Inflammatory macrophage treated with lipopolysaccharide for 1 hour (primary cell): ENCODE results near the gene UGCG.
A peak's percentile ranks its signal among the peaks of the same experiment; 100 is the strongest.
"Not testable (repeated sequence)": the region's sequence is repeated elsewhere in the genome, so short reads cannot be mapped to it uniquely, and the experiment has no call there.

Source experiments
- DNase-seq, 2 donors: peaks; one replicate each; pipeline ENCODE4 v3.0.0-alpha.2; 2020 to 2022

Gene UGCG

DNA sequence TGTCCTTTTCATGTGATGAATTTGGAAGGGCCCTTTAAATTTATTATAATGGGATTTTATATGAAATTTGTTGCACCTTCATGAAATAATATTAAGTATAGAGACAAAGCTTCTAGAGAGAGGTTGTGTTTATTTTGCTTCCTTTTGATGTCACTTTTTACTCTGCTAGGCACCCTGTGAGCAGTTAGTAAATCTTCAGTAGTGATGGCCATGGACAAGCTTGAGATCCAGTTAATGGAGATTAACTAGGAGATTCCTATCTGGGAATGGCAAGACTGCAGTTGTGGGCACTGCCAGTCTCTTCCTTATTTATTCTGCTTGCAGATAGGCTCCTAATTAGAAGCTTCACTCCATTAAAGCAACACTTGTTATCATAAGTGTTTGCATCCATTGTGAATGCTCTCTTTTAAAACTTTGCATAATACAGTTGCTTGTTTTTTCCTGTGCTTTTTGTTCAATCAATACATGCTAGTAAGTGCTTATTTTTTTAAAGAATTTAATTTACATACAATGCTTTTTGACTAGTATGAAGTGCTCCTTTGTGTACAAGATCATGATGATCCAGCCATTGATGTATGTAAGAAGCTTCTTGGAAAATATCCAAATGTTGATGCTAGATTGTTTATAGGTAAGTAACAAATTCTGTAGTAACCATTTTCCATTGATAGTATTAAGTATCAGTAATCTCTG, 25.9 kb downstream of the UGCG start:
- DNase-seq, result no peak

DNA sequence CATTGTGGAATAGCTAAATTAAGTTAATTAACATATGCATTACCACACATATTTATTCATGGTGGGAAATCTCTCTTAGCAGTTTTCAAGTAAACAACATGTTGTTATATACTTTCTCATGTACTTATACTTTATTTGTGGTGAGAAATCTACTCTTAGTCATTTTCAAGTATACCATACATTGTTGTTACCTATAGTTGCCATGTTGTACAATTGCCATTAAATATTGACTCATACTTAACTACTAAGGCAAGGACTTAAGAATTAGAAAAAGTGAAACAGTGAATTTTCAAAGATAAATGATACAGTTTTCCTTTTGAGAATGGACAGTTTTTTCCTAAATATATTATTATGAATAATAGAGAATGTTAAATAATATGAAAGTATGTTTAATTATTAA, 27.7 kb downstream of the UGCG start:
- no peak for DNase-seq

DNA sequence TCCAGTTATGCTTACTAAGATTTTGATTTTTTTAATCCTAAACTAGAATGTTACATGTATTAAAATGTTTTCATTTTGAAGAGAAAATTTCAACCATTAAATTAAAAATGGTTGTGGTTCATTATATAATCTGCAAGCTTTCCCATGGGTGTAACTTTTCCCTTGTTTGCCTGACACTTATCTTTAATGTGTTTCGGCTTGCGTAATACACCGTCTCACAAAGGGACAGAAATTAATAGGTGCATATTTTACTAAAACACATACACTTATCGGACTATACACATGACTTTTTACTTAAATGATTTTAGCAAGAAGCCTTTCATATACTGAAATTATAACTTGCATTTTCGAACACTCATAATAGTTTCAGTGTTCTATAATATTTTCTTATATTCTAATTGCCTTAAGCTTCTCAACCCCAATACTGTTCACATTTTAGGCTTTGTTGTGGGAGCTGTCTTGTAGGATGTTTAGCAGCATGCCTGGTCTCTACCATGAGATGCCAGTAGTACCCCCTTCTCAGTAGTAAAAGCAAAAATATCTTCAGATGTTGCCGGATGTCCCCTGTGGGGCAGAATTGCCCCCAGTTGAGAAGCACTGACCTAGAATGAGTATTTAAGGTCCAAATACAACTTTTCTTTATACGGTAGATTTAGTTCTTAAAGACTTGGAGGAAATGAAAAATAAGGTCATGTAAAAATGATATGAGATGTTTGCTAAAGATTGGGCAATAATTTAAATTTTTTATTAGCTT, 28.6 kb downstream of the UGCG start:
- no peak for DNase-seq

DNA sequence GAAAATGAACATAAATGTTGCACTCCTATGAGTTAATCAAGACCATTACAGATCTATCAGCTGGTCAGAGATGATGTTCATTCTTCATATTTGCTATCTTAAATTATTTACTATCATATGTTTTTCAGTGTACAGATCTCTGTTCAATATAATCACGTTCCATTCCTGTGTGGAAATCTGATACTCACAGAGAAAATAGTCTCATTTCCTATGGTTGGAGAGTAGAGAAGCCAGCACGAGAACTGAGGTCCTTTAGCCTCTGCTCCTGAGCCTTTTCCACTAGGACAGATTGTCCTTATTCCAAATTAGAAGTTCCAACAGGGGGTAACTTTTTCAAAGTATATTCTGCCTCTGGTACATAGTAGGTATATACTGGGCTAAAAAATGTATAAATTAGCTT, 29.2 kb downstream of the UGCG start:
- DNase-seq, result no peak

DNA sequence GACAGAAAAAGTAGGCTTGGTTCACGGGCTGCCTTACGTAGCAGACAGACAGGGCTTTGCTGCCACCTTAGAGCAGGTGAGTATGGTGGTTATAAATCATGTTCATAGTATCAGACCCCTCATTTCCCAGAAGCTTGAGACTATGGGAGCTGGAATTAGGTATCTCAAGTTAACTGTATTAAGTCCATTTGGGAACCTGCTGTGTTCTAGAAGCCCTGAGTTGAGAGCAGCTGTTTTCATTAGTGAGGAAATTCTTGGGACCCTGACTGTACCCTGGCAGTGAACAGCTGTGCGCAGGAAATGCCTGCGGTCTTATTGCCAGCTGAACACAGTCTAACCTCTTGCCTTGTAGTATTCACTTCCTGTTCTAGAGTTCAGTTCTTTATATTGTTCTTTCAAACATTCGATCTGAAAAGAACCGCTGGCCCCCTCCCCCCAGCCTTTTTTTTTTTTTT, 29.8 kb downstream of the UGCG start:
- DNase-seq, result peak; percentile 37 to 44

DNA sequence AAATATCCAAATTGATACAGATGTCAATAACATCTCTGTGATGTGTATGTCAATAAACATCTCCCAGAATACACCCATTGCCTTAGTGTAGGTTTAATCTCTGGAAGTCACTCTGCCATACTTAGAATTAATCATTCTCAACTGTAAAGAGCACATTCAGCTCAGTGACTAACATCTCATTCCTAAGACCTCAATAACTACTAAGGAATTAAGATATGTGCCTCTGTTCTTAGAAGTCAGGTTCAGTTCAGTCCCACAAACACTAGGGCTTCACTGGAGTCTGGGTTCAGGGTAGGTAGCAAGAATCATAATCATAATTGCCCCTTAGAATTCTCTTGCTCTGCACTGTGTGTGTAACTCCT, 31.7 kb downstream of the UGCG start:
- DNase-seq, result no peak

DNA sequence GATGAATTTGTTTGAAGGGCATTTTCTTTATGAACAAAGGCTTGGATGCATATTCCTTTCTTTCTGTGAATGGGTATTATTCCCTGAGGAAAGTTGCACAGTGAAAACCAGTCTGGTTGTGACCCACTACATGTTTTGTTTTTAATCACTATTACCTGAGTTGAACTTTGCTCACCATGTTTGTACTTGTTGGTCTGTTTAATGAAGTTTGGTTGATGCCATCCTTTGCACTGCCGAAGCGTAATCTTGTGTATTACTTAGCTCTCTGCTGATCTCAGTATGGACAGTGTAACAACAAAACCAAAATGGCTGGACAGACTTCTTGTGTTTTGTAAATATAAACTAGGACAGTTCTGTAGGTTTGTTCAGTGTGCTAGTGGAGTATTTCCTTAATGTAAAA, 38.1 kb downstream of the UGCG start:
- no peak for DNase-seq

DNA sequence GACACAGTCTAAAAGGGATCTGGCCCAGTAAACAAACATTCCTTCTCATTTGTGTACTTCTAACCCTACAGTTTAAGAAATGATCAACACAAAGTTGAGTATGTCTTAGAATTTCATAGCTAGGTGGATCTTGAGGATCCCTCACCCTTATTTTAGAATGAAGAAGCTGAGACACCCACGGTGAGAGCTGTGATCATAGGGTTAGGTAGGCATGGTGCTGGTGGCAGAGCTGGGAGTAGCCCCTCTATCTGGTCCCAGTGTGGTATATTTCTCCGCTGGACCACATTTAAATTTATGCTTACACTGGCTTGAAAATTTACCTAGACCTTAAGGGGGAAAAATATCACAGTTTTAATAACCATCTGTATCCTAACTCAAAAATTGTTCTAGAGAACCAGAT, 39.8 kb downstream of the UGCG start:
- no peak for DNase-seq

DNA sequence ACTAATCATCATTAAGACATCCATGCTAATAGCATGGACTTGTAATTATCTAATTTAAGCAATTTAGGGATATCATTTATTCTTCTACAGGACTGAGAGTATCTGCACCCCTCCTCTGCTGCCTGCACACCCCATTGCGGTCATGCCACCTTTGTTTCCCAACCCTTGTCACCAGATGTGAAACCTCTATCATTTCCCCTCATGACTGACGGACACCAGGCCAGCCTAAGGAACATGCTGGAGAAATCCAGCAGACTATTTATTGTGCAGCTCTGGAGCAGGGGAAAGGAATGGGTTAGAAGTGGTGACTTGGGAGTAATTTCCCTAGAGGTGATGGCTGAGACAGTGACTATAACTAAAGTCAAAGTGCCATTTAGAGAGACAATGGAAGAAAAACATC, 40.7 kb downstream of the UGCG start:
- peak in 1 of 2 donors; percentile 59 for DNase-seq

DNA sequence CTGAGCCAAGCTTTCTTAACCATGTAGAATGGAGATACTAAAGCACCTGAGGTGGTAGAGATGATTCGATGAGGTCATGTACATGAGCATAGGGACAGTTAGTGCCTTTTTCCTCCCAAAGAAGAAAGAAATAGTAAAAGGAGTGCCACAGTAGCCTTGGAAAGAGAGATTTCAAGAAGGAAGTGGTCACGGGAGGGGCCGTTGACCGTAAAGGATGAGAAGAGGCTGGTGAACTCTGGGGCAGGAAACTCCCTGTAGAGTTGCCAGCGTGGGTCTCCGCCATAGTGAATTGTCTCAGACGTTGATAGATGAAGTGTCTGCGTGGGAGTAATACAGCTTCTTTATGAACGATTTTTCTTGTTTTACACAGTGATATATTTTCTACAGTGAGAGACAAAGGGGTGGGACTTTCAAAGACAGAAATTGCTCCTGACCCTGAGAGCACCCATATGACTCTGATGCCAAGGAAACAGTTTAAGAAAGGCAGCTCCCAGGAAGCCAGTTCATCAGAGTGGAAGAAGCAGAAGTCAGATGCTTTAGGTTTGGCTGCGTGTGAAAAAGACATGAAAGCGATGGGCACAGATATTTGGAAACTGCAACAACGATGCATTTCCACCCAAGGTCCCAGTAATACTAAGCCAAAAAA, 41.3 kb downstream of the UGCG start:
- peak; percentile 91 to 96 for DNase-seq

DNA sequence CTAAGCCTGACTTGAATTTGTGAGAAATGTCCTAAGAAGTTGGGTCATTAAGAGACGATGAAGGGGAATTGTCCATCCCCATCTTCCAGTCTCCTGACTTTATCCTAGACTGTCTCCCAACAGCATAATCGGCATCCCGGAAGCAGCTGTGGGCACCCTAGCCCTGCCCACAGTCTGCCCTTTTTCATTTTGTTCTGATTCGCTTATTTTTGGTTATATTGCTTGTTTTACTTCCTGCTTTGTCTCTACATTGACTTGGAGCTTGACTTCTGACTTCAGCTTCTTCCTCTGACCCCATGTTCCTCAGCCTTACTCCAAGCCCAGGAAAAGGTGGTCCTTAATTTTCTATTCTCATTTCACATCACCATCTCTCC, 41.8 kb downstream of the UGCG start:
- DNase-seq, result no peak

DNA sequence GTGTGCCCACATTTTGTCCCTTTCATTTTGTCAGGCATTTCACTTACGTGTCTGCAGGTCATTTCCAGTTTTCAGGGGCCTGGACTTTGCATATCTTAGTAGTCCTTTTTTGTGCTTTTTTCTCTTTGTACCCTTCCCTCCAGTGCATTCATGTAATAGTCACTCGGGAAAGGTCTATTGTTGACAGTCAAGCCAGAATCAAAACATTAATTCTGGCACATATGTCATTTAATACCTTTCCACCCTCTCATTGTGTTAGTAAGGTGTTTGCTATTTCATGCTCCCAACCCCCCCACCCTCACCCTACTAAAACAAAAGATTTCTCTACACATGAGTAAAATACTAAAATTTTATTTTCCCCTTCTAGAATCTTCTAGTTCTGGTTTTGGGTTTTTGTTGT, 42.7 kb downstream of the UGCG start:
- DNase-seq, result no peak

DNA sequence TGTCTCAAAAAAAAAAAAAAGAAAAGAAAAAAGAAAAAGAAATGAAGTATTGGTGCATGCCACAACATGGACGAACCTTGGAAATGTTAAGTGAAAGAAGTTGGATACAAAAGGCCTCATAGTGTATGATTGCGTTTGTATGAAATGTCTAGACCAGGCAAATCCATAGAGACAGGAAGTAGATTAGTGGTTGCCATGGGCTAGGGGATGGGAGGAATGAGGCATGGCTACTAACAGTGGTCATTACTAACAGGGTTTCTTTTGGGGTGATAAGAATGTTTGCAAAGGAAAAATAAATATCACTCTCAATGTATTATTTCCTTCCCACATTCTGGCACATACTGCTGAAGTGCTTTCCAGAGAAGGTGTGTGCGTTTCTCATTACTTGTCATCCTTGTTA, 44.1 kb downstream of the UGCG start:
- no peak for DNase-seq

DNA sequence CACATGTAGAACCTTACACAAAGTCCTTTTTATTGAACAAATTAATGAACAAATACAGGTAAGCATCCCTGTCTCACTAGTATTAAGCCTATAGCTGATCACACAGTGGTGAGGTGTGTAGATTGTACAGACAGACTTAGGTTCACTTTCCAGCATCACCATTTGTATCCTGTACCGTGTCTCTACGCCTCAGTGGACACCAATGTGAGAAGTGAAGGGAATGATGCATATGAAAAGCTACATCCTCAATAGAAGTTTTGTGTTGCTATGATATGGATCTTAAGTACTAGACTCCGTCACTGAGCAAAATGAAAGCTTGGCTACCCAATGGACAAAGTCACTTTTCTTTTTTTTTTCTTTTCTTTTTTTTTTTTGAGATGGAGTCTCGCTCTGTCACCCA, 46.6 kb downstream of the UGCG start:
- DNase-seq, result no peak

DNA sequence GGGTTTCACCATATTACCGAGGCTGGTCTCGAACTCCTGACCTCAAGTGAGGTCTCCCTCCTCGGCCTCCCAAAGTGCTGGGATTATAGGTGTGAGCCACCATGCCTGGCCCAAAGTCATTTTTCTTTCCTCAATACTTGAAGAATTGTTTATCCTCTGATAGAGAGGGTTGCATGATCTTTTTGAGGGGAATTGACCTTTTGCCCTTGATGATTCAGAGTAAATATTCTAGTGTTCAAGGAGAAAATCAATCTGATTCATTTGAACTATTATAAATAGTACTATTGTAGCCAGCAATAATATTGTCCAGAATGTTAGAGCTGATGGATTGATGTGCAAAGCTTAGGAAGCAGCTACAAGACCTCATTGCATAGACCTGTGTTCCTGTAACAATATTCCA, 47.1 kb downstream of the UGCG start:
- DNase-seq, result no peak

DNA sequence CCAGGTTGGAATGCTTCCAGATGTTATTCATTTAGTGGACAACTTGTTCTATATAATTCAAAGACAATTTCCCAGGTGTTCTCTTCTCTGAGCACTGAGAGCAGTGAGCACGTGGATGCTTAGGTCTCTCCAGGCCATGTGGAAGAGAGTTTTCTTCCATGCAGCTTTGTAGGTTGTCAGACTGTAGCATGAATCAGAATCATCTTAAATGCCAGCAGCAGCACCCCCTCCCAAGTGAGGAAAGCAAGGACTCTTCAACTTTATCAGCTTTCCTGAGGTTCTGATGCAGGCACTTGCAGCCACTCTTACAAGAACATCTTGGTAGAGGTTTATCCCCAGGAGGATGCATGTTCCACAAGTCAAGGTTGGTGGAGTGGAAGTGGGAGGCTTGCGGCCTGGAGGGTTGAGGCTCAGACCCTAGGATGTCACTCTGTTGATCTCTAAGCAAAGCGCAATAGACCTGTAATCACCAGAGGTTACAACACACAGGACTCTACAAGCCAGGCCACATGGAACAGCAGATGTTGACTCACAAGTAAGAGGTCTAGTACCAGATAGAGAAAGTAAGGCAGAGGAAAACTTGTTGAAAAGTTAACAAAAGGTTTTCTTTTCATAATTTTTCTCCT, 47.7 kb downstream of the UGCG start:
- DNase-seq, result peak; percentile 86 to 96

DNA sequence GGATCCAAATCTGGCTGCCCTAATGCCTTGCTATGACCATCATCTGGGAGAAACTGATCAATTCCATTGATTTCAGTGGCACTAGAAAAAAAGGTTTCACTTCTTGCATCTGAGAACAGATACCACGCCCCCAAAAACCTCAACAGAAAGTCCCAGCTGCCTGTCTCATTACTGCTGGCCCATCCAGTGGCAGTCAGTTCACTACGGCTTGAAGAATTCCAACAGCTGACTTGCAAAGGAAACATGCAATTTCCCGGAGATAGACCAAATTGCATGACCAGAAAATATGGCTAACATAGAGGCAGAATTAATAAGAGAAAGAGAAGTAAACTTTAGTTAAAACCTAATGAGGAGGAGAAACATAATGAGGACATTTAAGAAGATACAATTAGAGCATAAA, 48.6 kb downstream of the UGCG start:
- peak; percentile 84 to 96 for DNase-seq

DNA sequence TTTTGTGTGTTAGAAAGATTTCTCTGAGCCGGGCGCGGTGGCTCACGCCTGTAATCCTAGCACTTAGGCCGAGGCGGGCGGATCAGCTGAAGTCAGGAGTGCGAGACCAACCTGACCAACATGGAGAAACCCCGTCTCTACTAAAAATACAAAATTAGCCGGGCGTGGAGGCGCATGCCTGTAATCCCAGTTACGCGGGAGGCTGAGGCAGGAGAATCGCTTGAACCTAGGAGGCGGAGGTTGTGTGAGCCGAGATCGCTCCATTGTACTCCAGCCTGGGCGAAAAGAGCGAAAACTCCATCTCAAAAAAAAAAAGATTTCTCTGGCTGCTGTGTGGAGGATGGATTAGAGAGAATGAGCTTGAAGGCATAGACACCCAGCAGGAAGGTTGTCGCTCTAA, 51.5 kb downstream of the UGCG start:
- DNase-seq, result not testable (repeated sequence)

DNA sequence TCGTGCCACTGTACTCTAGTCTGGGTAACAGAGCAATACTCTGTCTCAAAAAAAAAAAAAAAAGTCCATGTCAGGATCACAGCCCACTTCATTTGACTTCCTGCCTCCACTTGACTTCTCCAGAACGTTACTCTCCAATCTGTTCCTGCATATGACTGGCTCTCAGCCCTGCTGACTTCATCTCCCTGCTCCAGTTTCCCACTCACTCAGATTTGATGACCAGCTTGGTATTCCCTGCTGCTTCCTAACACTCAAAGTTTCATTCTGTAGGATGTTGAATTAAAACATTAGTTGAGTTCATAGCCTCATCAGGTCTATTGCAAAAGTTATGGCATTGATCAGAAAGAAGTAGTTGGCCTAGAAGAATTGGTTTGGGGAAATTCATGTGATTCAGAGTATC, 52.3 kb downstream of the UGCG start:
- DNase-seq, result peak in 1 of 2 donors; percentile 68

DNA sequence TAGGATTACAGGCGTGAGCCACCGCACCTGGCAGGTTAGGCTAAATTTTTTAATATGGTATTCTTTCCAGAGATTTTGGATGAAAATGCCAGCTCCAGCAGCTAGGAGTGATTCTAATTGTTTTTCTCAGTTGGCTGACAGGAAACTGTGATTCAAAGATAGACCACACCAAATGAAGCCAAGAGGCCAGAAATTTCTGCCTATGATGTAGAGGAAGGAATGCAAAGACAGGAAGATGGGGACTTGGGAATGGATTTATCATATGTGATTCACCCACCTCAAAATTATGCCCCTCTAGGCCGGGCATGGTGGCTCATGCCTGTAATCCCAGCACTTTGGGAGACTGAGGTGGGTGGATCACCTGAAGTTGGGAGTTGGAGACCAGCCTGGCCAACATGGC, 53.3 kb downstream of the UGCG start:
- no peak for DNase-seq

DNA sequence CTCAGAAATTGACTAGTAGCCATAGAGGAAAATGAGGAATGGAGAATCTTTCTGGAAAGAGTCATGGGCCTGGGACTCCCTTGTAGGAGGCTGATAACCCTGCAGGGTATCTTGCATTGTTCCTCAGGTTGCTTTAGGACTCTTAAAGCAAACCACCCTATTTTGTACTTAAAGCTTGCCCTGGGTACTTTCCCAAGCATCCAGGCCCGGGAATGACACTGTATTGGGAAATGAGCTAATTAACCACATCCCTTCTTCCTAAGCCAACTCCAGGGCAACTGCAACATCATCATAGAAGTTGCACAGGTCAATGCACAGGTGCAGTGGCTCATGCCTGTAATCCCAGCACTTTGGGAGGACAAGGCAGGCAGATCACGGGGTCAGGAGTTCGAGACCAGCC, 55.9 kb downstream of the UGCG start:
- peak in 1 of 2 donors; percentile 65 for DNase-seq

DNA sequence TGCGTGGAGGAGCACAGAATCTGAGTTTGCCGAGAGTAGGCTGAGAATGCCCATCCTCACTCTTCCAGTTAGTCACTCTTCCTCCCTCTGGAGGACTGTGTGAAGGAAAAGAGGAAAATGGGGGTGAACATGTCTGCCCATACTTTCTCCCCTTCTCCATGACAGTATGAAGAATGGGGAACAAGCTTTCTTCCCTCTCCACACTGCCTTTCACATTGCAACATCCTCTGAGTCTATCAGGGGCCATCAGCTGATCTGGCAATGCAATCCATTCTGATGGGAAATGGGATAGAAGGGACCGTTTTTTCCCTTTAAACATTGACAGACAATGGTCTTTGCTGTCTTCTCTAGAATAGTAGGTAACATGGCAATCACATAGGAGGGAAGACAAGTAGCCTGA, 56.8 kb downstream of the UGCG start:
- DNase-seq, result peak; percentile 74 to 91

DNA sequence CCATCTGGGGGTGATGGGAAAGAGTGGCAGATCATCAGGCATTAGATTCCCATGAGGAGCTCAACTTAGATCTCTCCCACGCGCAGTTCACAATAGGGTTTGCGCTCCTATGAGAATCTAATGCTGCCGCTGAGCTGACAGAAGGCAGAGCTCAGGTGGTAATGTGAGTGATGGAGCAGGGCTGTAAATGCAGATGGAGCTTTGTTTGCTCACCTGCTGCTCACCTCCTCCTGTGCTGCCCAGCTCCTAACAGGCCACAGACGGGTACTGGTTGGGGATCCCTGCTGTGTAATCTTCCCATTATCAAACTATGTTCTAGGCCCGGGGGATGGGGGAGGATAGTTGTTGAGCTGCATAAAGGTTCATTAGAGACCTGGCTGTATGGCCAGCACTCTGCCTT, 58.4 kb downstream of the UGCG start:
- no peak for DNase-seq
